OCI-LY1 (cell line): ENCODE data around the gene MEG3.

ENCODE experiments used
- CTCF ChIP-seq: fragments of 200-600 bp; sonication (generic), shearing (Covaris generic); IDR thresholded peaks from 2 replicates; pipeline ENCODE4 v1.5.1; 2017; ENCODE audit warnings: mild to moderate bottlenecking, antibody characterized with exemption, low read length, moderate library complexity, mixed read lengths
- EZH2 ChIP-seq: fragments of 200-600 bp; sonication (generic), shearing (Covaris generic); IDR thresholded peaks from 2 replicates; pipeline ENCODE4 v1.8.0; 2017; ENCODE audit warnings: borderline replicate concordance, mixed run types, mild to moderate bottlenecking, antibody characterized with exemption, low read length, moderate library complexity, mixed read lengths

DNA sequence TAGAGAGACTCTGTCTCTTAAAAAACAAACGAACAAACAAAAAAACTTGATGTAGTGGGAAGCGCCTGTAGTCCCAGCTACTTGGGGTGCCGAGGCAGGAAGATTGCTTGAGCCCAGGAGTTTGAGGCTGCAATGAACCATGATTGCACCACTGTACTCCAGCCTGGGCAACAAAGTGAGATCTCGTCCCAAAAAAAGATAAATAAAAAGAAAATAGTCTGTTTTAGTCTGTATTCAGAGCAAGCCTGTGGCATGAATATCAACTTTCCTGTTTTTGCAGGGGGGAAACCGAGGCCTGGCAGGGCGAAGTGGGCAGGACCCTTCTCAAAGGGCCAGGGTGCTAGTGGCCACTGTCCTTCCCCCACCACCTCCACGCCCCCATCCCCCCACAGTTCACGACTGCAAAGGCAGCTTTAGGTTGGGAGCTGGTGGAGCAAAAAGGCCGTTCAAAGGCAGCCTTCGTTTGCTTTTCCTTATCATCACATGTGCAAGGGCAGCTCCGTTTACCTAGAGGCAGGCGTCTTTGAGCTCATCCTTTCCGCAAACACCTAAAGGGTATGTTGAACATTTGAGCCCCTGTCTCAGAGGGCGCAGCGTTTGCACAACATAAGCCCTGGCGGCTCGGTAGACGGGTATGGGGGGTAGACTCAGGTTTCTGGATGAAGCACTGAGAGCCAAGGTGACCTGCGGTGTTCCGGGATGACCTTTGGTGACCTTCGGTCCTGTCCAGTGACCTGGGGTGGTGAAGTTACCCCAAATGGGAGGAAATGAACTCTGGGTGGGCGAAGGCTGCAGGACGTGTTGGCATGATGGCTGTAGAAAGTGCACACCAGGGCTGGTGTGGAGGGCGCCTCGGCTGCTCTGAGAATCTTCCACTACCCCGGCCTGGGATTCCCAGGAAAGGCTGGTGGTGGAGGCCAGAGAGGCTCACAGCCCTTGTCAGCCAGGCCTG is 8.7 kb upstream of the MEG3 start:
- TF ChIP-seq CTCF: no peak
- no peak for TF ChIP-seq EZH2
